ENCODE data around the gene ARMH4. TPM values are rescaled to one million over a fixed set of nuclear protein-coding genes. Genes with fewer than 3 reads are reported as not detected.

ARMH4 gene, protein sequence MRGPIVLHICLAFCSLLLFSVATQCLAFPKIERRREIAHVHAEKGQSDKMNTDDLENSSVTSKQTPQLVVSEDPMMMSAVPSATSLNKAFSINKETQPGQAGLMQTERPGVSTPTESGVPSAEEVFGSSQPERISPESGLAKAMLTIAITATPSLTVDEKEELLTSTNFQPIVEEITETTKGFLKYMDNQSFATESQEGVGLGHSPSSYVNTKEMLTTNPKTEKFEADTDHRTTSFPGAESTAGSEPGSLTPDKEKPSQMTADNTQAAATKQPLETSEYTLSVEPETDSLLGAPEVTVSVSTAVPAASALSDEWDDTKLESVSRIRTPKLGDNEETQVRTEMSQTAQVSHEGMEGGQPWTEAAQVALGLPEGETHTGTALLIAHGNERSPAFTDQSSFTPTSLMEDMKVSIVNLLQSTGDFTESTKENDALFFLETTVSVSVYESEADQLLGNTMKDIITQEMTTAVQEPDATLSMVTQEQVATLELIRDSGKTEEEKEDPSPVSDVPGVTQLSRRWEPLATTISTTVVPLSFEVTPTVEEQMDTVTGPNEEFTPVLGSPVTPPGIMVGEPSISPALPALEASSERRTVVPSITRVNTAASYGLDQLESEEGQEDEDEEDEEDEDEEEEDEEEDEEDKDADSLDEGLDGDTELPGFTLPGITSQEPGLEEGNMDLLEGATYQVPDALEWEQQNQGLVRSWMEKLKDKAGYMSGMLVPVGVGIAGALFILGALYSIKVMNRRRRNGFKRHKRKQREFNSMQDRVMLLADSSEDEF
- 1.4 and 2.9 TPM in 2 replicates for total RNA-seq

DNA sequence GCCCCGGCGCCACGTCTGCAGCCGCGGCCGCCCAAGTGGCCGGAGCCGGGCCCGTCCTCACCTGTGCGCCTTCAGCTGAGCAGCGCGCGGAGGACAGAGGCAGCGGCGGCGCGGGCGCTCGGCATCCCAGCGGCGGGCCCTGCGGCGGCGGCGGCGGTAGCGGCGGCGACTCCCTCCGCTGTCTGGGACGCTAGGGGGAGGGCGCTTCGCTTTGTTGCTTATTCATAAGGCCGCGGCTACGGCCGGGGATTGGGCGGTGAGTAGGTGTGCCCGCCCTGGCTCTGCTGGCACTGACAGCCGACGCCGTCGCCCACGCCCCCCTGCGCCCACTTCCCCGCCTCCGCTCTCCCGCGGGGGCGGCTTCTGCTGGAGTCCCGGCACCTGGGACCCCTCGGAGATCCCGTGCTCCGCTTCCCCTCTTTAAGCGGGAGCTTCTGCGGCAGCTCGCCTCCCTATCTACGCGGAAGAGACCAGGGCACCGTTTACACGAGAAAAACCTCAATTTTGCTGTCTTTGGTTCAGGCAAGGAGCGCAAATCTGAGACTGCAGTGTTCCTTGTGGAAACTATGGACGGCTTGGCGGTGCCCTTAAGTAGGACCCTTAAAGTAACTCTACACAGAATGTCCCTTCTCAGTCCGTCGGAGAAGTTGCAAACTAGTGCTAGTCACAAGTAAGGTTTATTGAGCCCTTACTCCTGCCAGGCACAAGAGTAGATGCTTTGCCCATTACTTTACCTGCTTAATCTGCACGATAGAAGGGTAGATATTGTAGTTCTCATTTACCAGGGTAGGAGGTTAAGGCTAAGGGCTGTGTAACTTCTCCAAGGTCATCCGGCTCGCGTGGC, at the start of gene ARMH4:
TSS of gene ARMH4 (minus strand) at position 200 of the 844 bp plus-strand sequence. CDS start 12,855 bp downstream, outside the sequence.

DNA sequence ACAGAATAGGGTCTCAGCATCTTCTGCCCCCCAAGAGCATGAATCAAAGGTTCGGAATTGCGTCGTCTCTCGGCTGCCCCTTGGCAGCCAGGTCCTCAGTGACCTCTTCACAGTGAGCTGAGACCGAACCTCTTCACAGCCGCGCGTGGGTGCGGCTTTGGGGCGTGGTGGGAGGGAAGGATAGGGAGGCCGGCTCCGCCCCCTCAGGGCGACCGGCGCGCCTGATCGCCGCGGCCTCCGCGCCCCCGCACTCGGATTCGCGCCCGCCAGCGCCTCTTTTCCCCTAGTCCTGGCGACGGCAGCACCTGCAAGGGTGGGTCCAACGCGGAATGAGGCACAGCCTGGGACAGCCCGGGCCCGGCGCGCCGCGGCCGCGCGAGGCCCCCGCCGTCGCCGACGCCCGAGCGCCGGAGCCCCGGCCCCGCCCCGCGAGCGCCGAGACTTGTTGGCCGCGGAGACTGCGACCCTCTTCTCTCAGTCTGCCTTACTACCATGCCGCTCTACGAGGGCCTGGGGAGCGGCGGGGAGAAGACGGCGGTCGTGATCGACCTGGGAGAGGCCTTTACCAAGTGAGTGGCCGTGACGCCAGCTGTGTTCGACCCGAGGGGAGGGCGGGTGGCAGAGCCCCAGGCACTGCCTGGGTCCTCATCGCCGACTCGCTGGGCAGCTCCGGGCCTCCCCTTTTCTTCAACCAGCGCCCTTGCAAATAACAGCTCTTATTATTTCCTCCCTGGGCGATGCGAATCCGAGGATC, 47.9 kb upstream of the ARMH4 start, which contains the start of gene ACTR10:
TSS of gene ACTR10 (plus strand) at position 424 of the 754 bp plus-strand sequence. CDS start at position 493, 69 bp downstream.

Small RNA genes lying within 50 kb of the gene (small RNA-seq; reads per million reads assigned to genes)
- gene RN7SL598P, result not detected

Other genes with a start within 250 kb of the ARMH4 start
- 27.8 and 41.5 TPM in 2 replicates for gene ACTR10, start 47.9 kb upstream of the ARMH4 start, total RNA-seq
- gene PSMA3, start 92.6 kb upstream of the ARMH4 start, total RNA-seq, result 90.7 and 103 TPM in 2 replicates
- gene ARID4A, start 146.3 kb upstream of the ARMH4 start, total RNA-seq, result 8.5 and 10.4 TPM in 2 replicates
- not detected in 2 replicates for gene TOMM20L, start 243.7 kb upstream of the ARMH4 start, total RNA-seq